Thoracic aorta (tissue), 2 donors: ENCODE data around the gene PHGDH. TPM values are rescaled to one million over a fixed set of nuclear protein-coding genes. Genes with fewer than 3 reads are reported as not detected.
"Not testable (repeated sequence)": the region's sequence is repeated elsewhere in the genome, so short reads cannot be mapped to it uniquely, and the experiment has no call there.

Source experiments
- ATAC-seq: fragments of 150-250 bp; one replicate; pipeline ENCODE4 v1.8.0; 2017; ENCODE audit warnings: low read depth; ENCODE audit not compliant: insufficient number of reproducible peaks, low FRiP score
- DNase-seq: peaks from one replicate; pipeline ENCODE4 v3.0.0-alpha.2; 2020; ENCODE audit warnings: low spot score
- H3K27ac ChIP-seq, 2 donors: fragments of 200-600 bp; sonication (generic); 1 replicate in 1 of 2; 2 replicates in 1 of 2; pipeline ENCODE4 v1.5.1; 2016; ENCODE audit warnings: mild to moderate bottlenecking in 2 of 2, moderate library complexity in 2 of 2
- H3K27me3 ChIP-seq: fragments of 200-600 bp; sonication (generic); replicated peaks from 2 replicates; pipeline ENCODE4 v1.6.0; 2016; ENCODE audit warnings: mild to moderate bottlenecking; ENCODE audit not compliant: insufficient read depth
- H3K36me3 ChIP-seq: fragments of 200-600 bp; sonication (generic); one replicate; pipeline ENCODE4 v1.5.1; 2016
- H3K4me1 ChIP-seq, 2 donors: fragments of 200-600 bp; sonication (generic); 1 replicate in 1 of 2; 2 replicates in 1 of 2; pipeline versions ENCODE4 v1.5.1 to v1.6.0; 2016; ENCODE audit warnings: low read depth in 2 of 2, mild to moderate bottlenecking in 1 of 2; ENCODE audit not compliant: control insufficient read depth in 1 of 2
- H3K4me3 ChIP-seq: fragments of 200-600 bp; sonication (generic); 2 replicates; pipeline ENCODE4 v1.5.1; 2016; ENCODE audit warnings: mild to moderate bottlenecking
- H3K9me3 ChIP-seq: fragments of 200-600 bp; sonication (generic); 2 replicates; pipeline ENCODE4 v1.5.1; 2016
- total RNA-seq, 2 donors: library from RNA; depleted of rRNA; stranded (reverse); fragments of >200 nt; gene quantifications; one replicate each; pipeline versions ENCODE4 v1.1.0 to v1.2.3, GENCODE V29; 2016
- TF ChIP-seq, protein P1 (sequence below): fragments of 200-600 bp; sonication (generic); IDR thresholded peaks from one replicate; pipeline ENCODE4 v1.5.1; 2019; ENCODE audit warnings: antibody characterized with exemption

PHGDH gene
- total RNA-seq, 2 donors from 2014 or later, result 25.7 to 44.9 TPM

- Histone ChIP-seq H3K4me1 (no peaks in the 10 kb centered on the region), H3K9me3 (no peaks in the 10 kb centered on the region), H3K36me3 (no peaks in the 10 kb centered on the region), H3K27ac (no peak overlapping the region), H3K4me3 (no peak overlapping the region), H3K27me3 (no peaks in the 10 kb centered on the region)
- no peak for ATAC-seq
- TF ChIP-seq, protein P1, sequence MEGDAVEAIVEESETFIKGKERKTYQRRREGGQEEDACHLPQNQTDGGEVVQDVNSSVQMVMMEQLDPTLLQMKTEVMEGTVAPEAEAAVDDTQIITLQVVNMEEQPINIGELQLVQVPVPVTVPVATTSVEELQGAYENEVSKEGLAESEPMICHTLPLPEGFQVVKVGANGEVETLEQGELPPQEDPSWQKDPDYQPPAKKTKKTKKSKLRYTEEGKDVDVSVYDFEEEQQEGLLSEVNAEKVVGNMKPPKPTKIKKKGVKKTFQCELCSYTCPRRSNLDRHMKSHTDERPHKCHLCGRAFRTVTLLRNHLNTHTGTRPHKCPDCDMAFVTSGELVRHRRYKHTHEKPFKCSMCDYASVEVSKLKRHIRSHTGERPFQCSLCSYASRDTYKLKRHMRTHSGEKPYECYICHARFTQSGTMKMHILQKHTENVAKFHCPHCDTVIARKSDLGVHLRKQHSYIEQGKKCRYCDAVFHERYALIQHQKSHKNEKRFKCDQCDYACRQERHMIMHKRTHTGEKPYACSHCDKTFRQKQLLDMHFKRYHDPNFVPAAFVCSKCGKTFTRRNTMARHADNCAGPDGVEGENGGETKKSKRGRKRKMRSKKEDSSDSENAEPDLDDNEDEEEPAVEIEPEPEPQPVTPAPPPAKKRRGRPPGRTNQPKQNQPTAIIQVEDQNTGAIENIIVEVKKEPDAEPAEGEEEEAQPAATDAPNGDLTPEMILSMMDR, result no peak
- DNase-seq, result no peak
Observed at GRCh38 chr1:119784191-119784781, 72.6 kb downstream of the PHGDH start.

- H3K27ac ChIP-seq, ATAC-seq, DNase-seq, H3K4me3 ChIP-seq, H3K9me3 ChIP-seq, H3K4me1 ChIP-seq, H3K27me3 ChIP-seq, H3K36me3 ChIP-seq: not testable (repeated sequence)
Observed at GRCh38 chr1:119786046-119786445, 74.3 kb downstream of the PHGDH start.

DNA sequence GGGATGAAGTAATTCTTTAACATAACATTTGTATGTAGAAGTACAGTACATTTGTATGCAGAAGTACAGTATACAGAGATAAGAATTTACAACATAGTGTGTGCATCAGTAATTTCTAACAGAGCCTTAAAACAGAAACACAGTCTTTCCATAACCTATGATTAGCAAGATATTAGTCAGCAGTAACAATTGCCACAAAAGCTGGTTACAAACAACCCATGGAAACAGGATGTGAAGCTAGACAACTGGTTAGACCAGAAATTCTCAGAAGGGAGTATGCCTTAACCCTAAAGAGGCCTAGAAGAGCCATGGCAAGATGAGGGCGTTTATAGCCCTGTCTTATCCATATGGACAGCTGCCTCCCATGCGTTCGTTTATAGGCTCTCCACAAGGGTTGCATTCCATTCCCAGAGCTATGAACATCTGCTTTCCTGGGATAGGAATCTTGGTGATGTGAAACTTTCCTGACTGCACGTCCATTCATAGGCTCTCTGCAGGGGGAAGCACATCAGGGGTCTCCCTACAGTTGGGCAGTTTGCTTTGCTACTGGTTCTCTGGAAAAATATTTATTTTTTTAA lies 74.8 kb downstream of the PHGDH start:
- H3K9me3 ChIP-seq, H3K27ac ChIP-seq, H3K4me1 ChIP-seq, H3K36me3 ChIP-seq, DNase-seq, ATAC-seq, H3K27me3 ChIP-seq, H3K4me3 ChIP-seq: not testable (repeated sequence)

- no peak for ATAC-seq
- TF ChIP-seq, protein P1, result no peak
- H3K4me3 ChIP-seq, result no peak overlapping the region
Observed at GRCh38 chr1:119787776-119788175, 76.0 kb downstream of the PHGDH start.

DNA sequence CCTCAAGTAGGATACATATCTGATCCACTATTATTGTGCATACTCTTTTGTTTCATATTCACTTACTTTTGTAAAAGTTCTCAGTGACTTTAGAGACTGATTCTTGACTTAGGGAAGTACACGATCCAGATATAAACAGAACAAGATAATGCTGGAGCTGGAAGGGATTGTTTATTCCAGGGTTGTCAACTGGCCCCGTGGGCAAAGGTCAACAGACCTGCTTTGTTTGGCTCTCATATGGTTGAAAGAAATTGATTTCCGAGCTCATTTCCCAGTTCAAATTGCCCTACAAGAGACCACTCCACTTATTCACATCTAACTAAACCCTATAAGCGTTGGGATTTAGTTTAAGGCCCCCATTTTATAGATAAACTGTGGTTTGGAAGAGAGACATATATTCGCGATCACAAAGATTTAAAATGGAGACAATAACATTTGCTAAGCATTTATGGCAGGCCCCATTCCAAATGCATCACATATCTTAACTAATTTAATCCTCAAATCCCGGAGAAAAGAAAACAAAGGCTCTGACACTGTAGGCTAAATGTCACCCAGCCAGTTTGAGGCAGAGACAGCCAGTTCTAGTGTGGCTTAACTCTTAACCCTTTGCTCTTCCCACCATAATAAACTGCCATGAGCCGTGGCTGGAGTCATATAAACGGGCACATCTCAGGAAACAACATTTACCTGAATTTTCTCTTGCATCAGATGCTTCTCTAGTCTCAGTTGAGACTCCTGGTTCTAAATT lies 78.9 kb downstream of the PHGDH start:
- ATAC-seq (no peak), DNase-seq (no peak)
- TF ChIP-seq, protein P1, result no peak
- Histone ChIP-seq H3K36me3 (no peaks in the 10 kb centered on the region), H3K9me3 (no peaks in the 10 kb centered on the region), H3K4me1 (peaks cover 3 to 12% of the 10 kb centered on the region in 2 donors), H3K27me3 (no peaks in the 10 kb centered on the region), H3K27ac (no peak overlapping the region), H3K4me3 (no peak overlapping the region)

More at GRCh38 chr1:119787776-119788175, 76.0 kb downstream of the PHGDH start:
- no peak for DNase-seq
- no peak overlapping the region for H3K27ac ChIP-seq
- H3K36me3 ChIP-seq, result no peaks in the 10 kb centered on the region
- H3K27me3 ChIP-seq, result no peaks in the 10 kb centered on the region
- H3K9me3 ChIP-seq, result no peaks in the 10 kb centered on the region
- H3K4me1 ChIP-seq, result no peaks in the 10 kb centered on the region

- H3K9me3 ChIP-seq, result no peaks in the 10 kb centered on the region
- DNase-seq, result no peak
Observed at GRCh38 chr1:119791377-119791776, 79.6 kb downstream of the PHGDH start.

More at GRCh38 chr1:119791377-119791776, 79.6 kb downstream of the PHGDH start:
- peaks cover 3 to 12% of the 10 kb centered on the region in 2 donors for H3K4me1 ChIP-seq
- no peak overlapping the region for H3K27ac ChIP-seq
- no peak for ATAC-seq
- H3K36me3 ChIP-seq, result no peaks in the 10 kb centered on the region
- TF ChIP-seq, protein P1, result no peak
- no peaks in the 10 kb centered on the region for H3K27me3 ChIP-seq
- H3K4me3 ChIP-seq, result no peak overlapping the region
